GM19025 (cell line): Measurements from ENCODE around the gene KCNN1.
"Not testable (repeated sequence)": the region's sequence is repeated elsewhere in the genome, so short reads cannot be mapped to it uniquely, and the experiment has no call there.

Experiments used
- ATAC-seq: cut with Tn5 transposase; IDR thresholded peaks from one replicate; pipeline ENCODE4 v1.9.1; 2021; ENCODE audit warnings: mild to moderate bottlenecking, low read depth, moderate library complexity; ENCODE audit not compliant: unreplicated experiment

KCNN1 gene

GRCh38 chr19:17967257-17968051 is 547 bp downstream of the KCNN1 start:
- no peak for ATAC-seq

- ATAC-seq, result no peak
Observed at GRCh38 chr19:17968362-17968761, 1.5 kb downstream of the KCNN1 start.

GRCh38 chr19:17969096-17969792 is 2.3 kb downstream of the KCNN1 start:
- no peak for ATAC-seq

- no peak for ATAC-seq
Observed at GRCh38 chr19:17972230-17972629, 5.3 kb downstream of the KCNN1 start.

- ATAC-seq, result no peak
Observed at GRCh38 chr19:17973759-17974158, 6.9 kb downstream of the KCNN1 start.

GRCh38 chr19:17974551-17974950 is 7.6 kb downstream of the KCNN1 start:
- no peak for ATAC-seq

- ATAC-seq, result no peak
Observed at GRCh38 chr19:17975032-17975431, 8.1 kb downstream of the KCNN1 start.

GRCh38 chr19:17977021-17977420 is 10.1 kb downstream of the KCNN1 start:
- no peak for ATAC-seq

- no peak for ATAC-seq
Observed at GRCh38 chr19:17977488-17977887, 10.6 kb downstream of the KCNN1 start.

GRCh38 chr19:17981611-17982010 is 14.7 kb downstream of the KCNN1 start:
- ATAC-seq, result no peak

GRCh38 chr19:17982430-17982829 is 15.5 kb downstream of the KCNN1 start:
- no peak for ATAC-seq

GRCh38 chr19:17985037-17985818 is 18.3 kb downstream of the KCNN1 start:
- ATAC-seq, result no peak

- ATAC-seq, result not testable (repeated sequence)
Observed at GRCh38 chr19:17986569-17986968, 19.7 kb downstream of the KCNN1 start.

- no peak for ATAC-seq
Observed at GRCh38 chr19:17988161-17988560, 21.3 kb downstream of the KCNN1 start.

- no peak for ATAC-seq
Observed at GRCh38 chr19:17989425-17990094, 22.7 kb downstream of the KCNN1 start.

- no peak for ATAC-seq
Observed at GRCh38 chr19:17993076-17993813, 26.3 kb downstream of the KCNN1 start.

- no peak for ATAC-seq
Observed at GRCh38 chr19:17996826-17997316, 30.0 kb downstream of the KCNN1 start.

GRCh38 chr19:17997969-17998826 is 31.3 kb downstream of the KCNN1 start:
- no peak for ATAC-seq

GRCh38 chr19:17998827-17999150 is 31.9 kb downstream of the KCNN1 start:
- no peak for ATAC-seq
